HEK293T (cell line): Measurements from ENCODE around the gene ERCC6L2.

Experiments
- CTCF ChIA-PET: fragments of 350-600 bp; formaldehyde crosslinking; extraction: SDS; loops from one replicate; lab custom pipeline; 2021; ENCODE audit warnings: antibody characterized with exemption, inconsistent platforms; lab: Yijun Ruan, JAX
- POLR2A ChIA-PET: fragments of 350-600 bp; formaldehyde crosslinking; extraction: SDS; loops from one replicate; lab custom pipeline; 2020; ENCODE audit warnings: antibody characterized with exemption, inconsistent platforms; lab: Yijun Ruan, JAX
- DNase-seq: peaks from one replicate; pipeline ENCODE4 v3.0.0; 2012; ENCODE audit warnings: mixed read lengths; ENCODE audit errors: extremely low spot score
- ARNT ChIP-seq: fragments of 450-650 bp; IDR thresholded peaks from 2 replicates; pipeline ENCODE4 v1.6.1; 2017; ENCODE audit warnings: mild to moderate bottlenecking
- BHLHE40 ChIP-seq: fragments of 450-650 bp; IDR thresholded peaks from 2 replicates; pipeline ENCODE4 v1.6.1; 2016; ENCODE audit warnings: mild to moderate bottlenecking, moderate library complexity, borderline replicate concordance
- CTBP1 ChIP-seq: fragments of 450-650 bp; IDR thresholded peaks from 2 replicates; pipeline ENCODE4 v1.6.1; 2016; ENCODE audit warnings: borderline replicate concordance
- ELF4 ChIP-seq: fragments of 450-650 bp; IDR thresholded peaks from 2 replicates; pipeline ENCODE4 v1.6.1; 2017; ENCODE audit warnings: antibody characterized with exemption
- FOXA1 ChIP-seq: fragments of 450-650 bp; IDR thresholded peaks from 2 replicates; pipeline ENCODE4 v1.6.1; 2016; ENCODE audit warnings: mild to moderate bottlenecking
- FOXK2 ChIP-seq: fragments of 450-650 bp; IDR thresholded peaks from 2 replicates; pipeline ENCODE4 v1.6.1; 2016; ENCODE audit warnings: mild to moderate bottlenecking
- FOXM1 ChIP-seq: fragments of 450-650 bp; IDR thresholded peaks from 2 replicates; pipeline ENCODE4 v1.6.1; 2017; ENCODE audit warnings: mild to moderate bottlenecking, borderline replicate concordance
- HDGF ChIP-seq: fragments of 450-650 bp; IDR thresholded peaks from 2 replicates; pipeline ENCODE4 v1.6.1; 2017; ENCODE audit warnings: antibody characterized with exemption, borderline replicate concordance
- L3MBTL2 ChIP-seq: fragments of 450-650 bp; conservative IDR thresholded peaks from 2 replicates; pipeline ENCODE4 v1.6.1; 2016; ENCODE audit warnings: mild to moderate bottlenecking
- LEF1 ChIP-seq: fragments of 450-650 bp; IDR thresholded peaks from 2 replicates; pipeline ENCODE4 v1.6.1; 2017; ENCODE audit warnings: mild to moderate bottlenecking, borderline replicate concordance
- NFRKB ChIP-seq: fragments of 450-650 bp; IDR thresholded peaks from 2 replicates; pipeline ENCODE4 v1.6.1; 2016; ENCODE audit warnings: mild to moderate bottlenecking, moderate library complexity
- PKNOX1 ChIP-seq: fragments of 450-650 bp; IDR thresholded peaks from 2 replicates; pipeline ENCODE4 v1.6.1; 2016
- SP1 ChIP-seq: fragments of 450-650 bp; IDR thresholded peaks from 2 replicates; pipeline ENCODE4 v1.6.1; 2017
- SUZ12 ChIP-seq: fragments of 450-650 bp; IDR thresholded peaks from 2 replicates; pipeline ENCODE4 v1.6.1; 2016; ENCODE audit warnings: mild to moderate bottlenecking
- TARDBP ChIP-seq: fragments of 450-650 bp; IDR thresholded peaks from 2 replicates; pipeline ENCODE4 v1.6.1; 2016
- ZNF384 ChIP-seq: fragments of 450-650 bp; IDR thresholded peaks from 2 replicates; pipeline ENCODE4 v1.6.1; 2016

Gene ERCC6L2

GRCh38 chr9:95978106-95978505 lies 102.6 kb downstream of the ERCC6L2 start:
- POLR2A ChIA-PET: no interaction called here
- CTCF ChIA-PET: no interaction called here
- TF ChIP-seq SUZ12 (no peak), BHLHE40 (no peak), TARDBP (no peak), ELF4 (no peak), L3MBTL2 (no peak), LEF1 (no peak), ZNF384 (no peak), NFRKB (no peak), CTBP1 (no peak), ARNT (no peak), HDGF (no peak), PKNOX1 (no peak), SP1 (no peak), FOXM1 (no peak), FOXA1 (no peak), FOXK2 (no peak)
- no peak for DNase-seq

- POLR2A ChIA-PET: no interaction called here
- no peak for DNase-seq
- CTCF ChIA-PET: no interaction called here
- no peak for TF ChIP-seq NFRKB
- no peak for TF ChIP-seq SP1
- no peak for TF ChIP-seq HDGF
- TF ChIP-seq SUZ12: no peak
- no peak for TF ChIP-seq FOXM1
- no peak for TF ChIP-seq CTBP1
- no peak for TF ChIP-seq LEF1
- TF ChIP-seq TARDBP: no peak
- TF ChIP-seq L3MBTL2: no peak
- TF ChIP-seq FOXA1: no peak
- TF ChIP-seq ZNF384: no peak
- TF ChIP-seq ELF4: no peak
- no peak for TF ChIP-seq ARNT
These were observed 104.0 kb downstream of the ERCC6L2 start for GRCh38 chr9:95979446-95979845.

DNA sequence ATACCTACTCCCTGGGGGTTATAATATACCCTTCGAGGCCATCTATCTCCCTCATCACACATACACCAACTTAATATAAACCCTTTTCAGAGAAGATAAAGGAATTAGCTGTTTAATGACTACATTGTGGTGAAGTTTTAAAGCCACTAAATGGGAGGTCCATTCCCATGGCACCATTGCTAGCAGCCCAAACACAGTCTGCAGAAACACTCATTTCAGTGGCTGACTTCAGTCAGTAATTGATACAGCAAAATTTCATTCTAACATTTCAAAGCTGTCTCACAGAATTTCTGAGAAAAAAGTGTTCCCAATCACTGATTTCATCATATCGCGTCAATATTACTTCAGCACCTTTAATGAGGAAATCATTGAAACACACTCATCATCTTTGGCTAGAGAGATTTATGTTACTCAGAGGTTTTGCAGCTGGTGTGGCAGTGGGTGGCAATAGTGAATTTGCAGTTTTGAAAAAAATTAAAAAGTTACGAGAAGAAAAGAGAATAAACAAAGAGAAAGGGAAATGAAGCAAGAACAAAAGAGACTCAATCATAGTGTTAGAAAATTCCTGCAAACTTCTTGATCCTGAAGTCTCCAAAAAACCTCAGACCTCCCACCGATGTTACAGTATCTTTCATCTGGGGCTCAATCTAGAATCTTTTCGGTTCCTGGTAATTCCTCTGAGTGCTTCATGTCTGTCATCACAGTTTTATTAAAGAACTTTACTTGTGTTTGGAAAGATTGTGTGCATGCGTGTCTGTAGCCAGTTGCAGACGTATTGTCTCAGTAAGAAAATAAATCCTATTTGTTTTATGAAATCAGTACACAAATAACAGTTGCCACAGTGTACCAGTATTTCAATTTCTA lies 105.0 kb downstream of the ERCC6L2 start:
- POLR2A ChIA-PET: no interaction called here
- TF ChIP-seq SUZ12 (no peak), BHLHE40 (no peak), LEF1 (no peak), PKNOX1 (no peak), ZNF384 (no peak), HDGF (no peak), L3MBTL2 (no peak), FOXK2 (no peak), CTBP1 (no peak), NFRKB (no peak), ARNT (no peak), ELF4 (no peak), SP1 (no peak), TARDBP (no peak), FOXM1 (no peak), FOXA1 (no peak)
- no peak for DNase-seq
- CTCF ChIA-PET: interaction anchor here (0.6 kb wide), 1 partner anchor 1274 kb away, joined by 5 read pairs; no protein-coding TSS in a partner anchor

- CTCF ChIA-PET: no interaction called here
These were observed 106.4 kb downstream of the ERCC6L2 start for GRCh38 chr9:95981761-95982390.

More at GRCh38 chr9:95981761-95982390, 106.4 kb downstream of the ERCC6L2 start:
- POLR2A ChIA-PET: no interaction called here
- TF ChIP-seq LEF1: no peak
- TF ChIP-seq ZNF384: no peak
- no peak for TF ChIP-seq CTBP1
- no peak for TF ChIP-seq NFRKB
- TF ChIP-seq FOXM1: no peak
- TF ChIP-seq HDGF: no peak
- TF ChIP-seq BHLHE40: no peak
- TF ChIP-seq TARDBP: no peak
- TF ChIP-seq FOXK2: no peak
- no peak for TF ChIP-seq SUZ12
- TF ChIP-seq FOXA1: no peak
- no peak for TF ChIP-seq L3MBTL2
- no peak for TF ChIP-seq ARNT
- TF ChIP-seq SP1: no peak
- no peak for TF ChIP-seq ELF4
- TF ChIP-seq PKNOX1: no peak
- no peak for DNase-seq
